GM18873 (cell line): ENCODE data around the gene PA2G4.

Experiments
- ATAC-seq: cut with Tn5 transposase; IDR thresholded peaks from one replicate; pipeline ENCODE4 v1.9.1; 2021; ENCODE audit warnings: mild to moderate bottlenecking, moderate library complexity, moderate number of reproducible peaks; ENCODE audit not compliant: unreplicated experiment, low FRiP score

PA2G4 gene

GRCh38 chr12:56121204-56121870, 17.0 kb downstream of the PA2G4 start:
- ATAC-seq: no peak

DNA sequence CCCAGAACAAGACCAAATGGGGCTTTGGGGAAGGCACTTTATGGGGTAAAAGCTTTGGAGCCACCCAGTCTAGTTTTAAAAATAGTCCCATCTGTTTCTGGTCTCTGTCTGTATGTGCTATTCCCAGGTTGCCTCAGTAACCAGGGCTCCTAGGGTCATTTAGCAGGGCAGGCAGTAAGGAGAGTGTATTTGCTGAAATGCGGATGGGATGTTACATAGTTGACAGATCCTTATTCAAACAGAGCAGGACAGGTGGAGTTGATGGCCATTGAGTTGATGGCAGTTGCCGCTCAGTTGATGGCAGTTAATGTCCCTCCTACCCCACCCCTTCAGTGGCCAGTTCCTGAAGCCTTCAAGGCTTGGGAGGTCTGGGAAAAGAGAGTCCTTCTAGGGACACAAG, 18.3 kb downstream of the PA2G4 start:
- ATAC-seq: no peak

DNA sequence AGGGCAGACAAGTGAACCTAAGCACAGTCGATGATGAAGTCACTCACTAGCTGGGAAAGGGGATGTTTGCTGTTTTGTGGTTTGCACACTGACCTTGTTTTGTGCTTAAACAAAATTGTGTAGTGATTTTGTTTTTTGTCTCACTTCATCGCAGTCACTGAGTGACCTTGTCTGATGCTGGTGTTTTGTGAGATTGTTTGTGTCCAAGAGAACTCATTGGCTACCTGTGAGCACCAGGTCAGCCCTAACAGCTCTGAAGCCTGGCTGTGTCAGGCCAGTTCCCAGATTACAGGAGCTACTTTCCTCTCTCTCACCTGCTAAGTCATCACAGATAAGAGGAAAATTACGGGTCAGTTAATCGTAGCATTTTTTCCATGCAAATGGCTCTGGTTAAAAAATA, 19.8 kb downstream of the PA2G4 start:
- no peak for ATAC-seq

- ATAC-seq: no peak
Measured at GRCh38 chr12:56126732-56127239, 22.4 kb downstream of the PA2G4 start.

GRCh38 chr12:56127485-56127887, 23.1 kb downstream of the PA2G4 start:
- ATAC-seq: no peak

DNA sequence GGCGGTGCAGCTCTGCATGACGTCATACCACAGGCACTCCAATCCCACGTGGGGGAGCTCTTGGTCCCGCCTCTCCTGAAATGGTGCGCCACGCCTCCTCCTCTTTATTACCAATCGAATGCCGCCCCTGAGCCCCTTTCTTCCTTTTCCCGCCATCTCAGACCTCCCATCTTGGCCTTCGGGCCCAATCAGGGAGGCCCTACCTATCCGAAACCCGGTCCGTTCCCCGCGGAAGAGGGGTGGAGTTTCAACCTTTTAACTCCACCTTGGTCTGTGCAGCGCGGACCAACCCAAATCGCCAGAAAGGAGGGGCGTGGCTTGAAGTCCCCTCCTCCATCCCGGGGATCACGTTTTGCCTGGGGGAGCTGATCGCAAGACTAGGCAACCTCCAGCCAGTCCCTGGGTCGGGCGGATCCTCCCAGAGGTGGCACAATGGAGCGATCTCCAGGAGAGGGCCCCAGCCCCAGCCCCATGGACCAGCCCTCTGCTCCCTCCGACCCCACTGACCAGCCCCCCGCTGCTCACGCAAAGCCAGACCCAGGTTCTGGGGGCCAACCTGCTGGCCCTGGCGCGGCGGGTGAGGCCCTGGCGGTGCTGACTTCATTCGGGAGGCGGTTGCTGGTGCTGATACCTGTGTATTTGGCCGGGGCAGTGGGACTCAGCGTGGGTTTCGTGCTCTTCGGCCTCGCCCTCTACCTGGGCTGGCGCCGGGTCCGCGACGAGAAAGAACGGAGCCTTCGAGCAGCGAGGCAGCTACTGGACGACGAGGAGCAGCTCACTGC, 23.7 kb downstream of the PA2G4 start, which contains the start of gene ESYT1:
Gene ESYT1, plus strand, starts transcription at position 380 of the 782 bp plus-strand sequence. Its CDS starts 53 bp downstream, at position 433.
- ATAC-seq: peak; percentile 90

DNA sequence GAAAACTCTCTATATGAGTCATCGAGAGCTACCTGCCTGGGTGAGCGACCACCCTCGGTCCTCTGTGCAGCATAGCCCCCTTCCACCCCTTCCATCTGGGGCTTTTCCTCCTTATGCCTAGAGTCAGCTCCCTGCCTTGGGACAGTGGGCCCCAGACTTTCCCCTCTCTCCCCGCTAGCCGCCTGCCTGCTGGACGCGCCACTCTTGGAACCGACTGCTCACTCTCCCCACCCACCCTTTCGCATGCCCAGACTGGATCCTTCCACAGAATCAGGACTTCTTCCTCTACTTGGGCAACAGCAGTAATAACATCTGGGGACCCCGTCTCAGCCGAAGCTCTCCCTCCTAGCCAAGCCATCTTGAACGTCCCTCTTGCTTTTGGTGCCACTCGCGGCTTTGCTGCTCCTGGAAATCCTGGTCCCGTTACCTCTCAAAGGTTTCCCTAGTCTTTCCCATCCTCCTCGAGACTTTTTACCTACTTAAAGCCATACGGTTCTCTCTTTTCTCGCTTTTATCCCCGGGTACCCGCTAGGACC, 24.4 kb downstream of the PA2G4 start:
- no peak for ATAC-seq

GRCh38 chr12:56129206-56129941, 25.0 kb downstream of the PA2G4 start:
- ATAC-seq: no peak

DNA sequence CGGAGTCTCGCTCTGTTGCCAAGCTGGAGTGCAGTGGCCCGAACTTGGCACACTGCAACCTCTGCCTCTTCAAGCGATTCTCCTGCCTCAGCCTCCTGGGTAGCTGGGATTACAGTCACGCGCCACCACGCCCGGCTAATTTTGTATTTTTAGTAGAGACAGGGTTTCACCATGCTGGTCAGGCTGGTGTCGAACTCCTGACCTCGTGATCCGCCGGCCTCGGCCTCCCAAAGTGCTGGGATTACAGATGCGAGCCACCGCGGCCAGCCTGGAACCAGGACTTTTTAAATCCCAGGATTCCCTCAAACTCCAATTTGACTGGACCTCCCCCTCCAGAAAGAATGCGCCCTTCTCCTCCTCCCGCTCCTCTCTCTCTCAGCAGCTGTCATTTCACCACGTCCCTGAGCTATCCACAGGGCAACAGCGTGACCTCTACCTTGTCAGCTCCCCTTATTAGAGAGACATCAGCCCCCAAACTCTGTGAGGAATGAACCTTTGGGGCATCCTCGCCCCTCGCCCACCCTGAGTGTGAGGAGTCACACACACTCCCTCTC, 25.7 kb downstream of the PA2G4 start:
- ATAC-seq: no peak

DNA sequence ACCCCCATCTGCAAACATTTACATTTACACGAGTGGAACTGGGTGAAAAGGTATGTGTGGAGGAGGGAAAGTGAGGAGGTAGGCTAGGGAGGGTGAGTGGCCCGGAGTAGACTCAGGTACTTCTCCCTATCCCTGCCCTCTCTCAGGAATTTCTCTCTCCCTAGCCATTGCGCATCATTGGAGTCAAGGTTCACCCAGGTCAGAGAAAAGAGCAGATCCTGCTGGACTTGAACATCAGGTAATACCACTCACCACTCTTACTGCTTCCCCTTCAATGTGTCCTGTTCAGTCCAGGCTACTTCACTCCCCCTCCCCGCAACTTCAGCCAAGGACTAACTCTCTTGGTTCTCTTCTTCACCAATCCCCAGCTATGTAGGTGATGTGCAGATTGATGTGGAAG, 26.5 kb downstream of the PA2G4 start:
- no peak for ATAC-seq

GRCh38 chr12:56134897-56135296, 30.5 kb downstream of the PA2G4 start:
- ATAC-seq: no peak

DNA sequence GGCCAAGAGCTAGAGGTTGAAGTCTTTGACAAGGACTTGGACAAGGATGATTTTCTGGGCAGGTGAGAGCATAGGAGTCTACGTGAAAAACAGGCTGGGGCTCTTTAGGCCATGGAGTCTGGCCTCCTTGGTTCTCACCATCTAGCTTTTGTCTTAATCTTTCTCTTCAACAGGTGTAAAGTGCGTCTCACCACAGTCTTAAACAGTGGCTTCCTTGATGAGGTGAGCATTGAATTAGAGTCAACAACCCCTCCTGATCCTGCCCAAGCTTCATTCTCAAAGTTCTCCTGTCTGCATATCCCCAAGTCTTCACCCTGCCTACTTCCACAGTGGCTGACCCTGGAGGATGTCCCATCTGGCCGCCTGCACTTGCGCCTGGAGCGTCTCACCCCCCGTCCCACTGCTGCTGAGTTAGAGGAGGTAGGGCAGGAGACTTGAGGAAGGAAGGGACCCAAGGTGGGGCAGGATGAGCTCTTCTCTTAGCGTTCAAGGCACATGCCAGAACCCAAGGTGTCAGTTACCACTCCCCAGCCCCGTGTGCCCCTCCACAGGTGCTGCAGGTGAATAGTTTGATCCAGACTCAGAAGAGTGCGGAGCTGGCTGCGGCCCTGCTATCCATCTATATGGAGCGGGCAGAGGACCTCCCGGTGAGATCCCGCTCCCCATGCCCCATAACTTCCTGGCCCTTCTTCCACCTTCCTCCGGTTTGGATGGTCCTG, 33.7 kb downstream of the PA2G4 start:
- ATAC-seq: no peak

- ATAC-seq: no peak
Measured at GRCh38 chr12:56141946-56142784, 37.8 kb downstream of the PA2G4 start.

DNA sequence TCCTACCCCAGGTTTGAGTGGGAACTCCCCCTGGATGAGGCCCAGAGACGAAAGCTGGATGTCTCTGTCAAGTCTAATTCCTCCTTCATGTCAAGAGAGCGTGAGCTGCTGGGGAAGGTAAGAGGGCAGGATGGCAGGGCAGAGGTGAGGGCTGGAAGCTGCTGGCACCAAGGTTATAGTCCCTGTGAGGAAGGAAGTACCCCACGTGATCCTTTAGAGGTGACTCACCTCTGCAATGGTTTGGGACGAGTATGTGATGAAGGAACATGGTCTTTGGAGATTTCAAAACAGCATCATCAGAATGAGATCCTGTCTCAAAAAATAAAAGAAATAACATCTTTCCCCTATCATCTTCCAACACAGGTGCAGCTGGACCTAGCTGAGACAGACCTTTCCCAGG, 38.9 kb downstream of the PA2G4 start:
- no peak for ATAC-seq

GRCh38 chr12:56143870-56144269, 39.5 kb downstream of the PA2G4 start:
- no peak for ATAC-seq

DNA sequence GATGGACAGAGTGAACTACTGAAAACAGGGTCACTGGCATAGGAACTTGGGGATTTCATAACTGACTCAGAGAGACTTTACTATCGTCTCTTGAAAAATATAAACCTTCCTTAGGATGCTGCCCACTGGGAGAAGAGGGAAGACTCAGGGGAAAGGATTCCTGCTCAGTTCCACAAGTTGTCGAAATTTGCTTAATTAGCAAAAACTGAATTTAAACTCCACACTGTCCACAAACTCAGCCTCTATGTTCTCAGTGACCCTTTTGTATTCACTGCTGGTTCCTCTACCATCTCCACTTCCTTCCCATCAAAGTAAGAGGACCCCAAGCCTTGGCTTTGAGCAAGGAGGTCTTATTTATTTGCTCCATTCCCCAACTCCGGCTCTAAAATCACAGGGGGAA, 40.9 kb downstream of the PA2G4 start:
- no peak for ATAC-seq

DNA sequence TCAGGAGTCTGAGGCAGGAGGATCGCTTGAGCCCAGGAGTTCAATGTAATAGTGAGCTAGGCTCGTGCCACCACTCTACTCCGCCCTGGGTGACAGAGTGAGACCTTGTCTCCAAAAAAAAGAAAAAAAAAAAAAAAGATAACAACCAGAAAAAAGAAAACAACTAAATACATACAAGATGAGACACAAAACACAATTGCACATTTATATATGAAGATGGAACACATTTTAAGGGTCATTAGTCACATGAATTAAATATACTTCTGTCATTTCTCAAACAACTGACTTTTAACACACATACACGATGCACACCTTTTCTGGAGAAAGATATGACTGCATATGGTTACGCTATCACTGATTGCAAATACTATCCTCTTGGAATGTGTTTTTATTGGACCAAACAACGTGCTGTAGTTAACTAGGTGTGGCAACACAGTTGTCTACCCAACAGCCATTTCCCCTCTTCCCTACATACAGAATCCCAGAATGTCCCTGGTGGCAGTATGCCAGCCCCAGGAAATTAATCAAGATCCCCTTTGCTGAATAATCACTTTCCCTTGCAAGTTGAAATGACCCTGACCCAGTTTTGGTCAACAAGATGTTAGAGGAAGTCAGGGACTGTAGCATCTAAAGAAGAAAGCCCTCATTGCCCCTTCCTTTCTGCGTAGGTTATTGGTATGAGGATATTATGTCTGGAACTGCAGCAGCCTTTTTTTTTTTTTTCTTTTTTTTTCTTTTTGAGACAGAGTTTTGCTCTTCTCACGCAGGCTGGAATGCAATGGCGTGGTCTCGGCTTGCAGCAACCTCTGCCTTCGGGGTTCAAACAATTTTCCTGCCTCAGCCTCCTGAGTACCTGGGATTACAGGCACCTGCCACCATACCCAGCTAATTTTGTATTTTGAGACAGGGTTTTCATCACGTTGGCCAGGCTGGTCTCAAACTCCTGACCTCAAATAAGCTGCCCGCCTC, 42.4 kb downstream of the PA2G4 start:
- ATAC-seq: no peak

DNA sequence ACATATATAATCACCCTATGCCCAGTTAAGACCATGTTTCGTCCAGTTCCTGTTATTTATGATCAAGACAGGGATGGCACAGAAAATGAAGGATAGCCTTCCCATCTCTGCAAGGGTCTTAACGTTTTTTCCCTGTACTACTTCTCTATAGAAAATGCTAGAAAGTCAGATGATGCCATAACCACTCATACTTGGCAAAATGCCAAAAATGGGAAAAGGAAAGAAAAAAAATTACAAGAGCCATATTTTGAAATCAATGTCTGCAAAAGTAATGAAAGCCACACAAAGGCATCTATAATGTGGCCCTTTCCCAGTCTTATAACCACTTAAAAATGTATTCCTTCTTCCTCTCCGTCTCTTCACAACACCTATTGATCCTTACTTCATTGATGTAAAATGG, 46.2 kb downstream of the PA2G4 start:
- no peak for ATAC-seq
